Measurements from ENCODE around the gene ADAMTSL5. TPM values are rescaled to one million over a fixed set of nuclear protein-coding genes. Genes with fewer than 3 reads are reported as not detected.
"Not testable (repeated sequence)": the region's sequence is repeated elsewhere in the genome, so short reads cannot be mapped to it uniquely, and the experiment has no call there.

Gene ADAMTSL5
- polyA plus RNA-seq, 1 donor from 2014 or later = not detected

DNA sequence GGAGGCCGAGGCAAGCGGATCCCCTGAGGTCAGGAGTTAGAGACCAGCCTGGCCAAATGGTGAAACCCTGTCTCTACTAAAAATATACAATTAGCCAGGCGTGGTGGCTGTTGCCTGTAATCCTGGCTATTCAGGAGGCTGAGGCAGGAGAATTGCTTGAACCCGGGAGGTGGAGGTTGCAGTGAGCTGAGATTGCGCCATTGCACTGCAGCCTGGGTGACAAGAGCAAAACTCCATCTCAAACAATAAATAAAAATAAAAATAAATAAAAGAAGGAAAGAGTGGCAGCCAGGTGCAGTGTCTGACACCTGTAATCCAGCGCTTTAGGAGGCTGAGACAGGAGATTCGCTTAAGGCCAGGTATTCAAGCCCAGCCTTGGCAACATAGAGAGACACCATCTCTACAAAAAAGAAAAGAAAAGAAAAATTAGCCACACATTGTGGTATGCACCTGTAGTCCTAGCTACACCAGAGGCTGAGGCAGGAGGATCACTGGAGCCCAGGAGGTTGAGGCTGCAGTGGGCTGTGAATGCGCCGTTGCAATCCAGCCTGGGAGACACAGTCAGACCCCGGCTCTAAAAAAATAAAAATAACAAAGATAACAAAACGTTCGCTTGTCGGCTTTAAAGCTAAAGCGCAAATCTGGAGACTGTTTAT is 10.3 kb downstream of the ADAMTSL5 start:
- H3K4me3 ChIP-seq (ENCODE audit: low read length) = no peak overlapping the region
- H3K9me2 ChIP-seq (ENCODE audit: insufficient read depth, low read length) = no peaks in the 10 kb centered on the region
- TF ChIP-seq EP300 (conservative IDR thresholded peaks at IDR 0.05; ENCODE audit: poor library complexity, severe bottlenecking) (no peak), EZH2 (IDR thresholded peaks at IDR 0.05; ENCODE audit: borderline replicate concordance, insufficient read depth, low read length, poor library complexity, severe bottlenecking) (no peak), TAF1 (IDR thresholded peaks at IDR 0.05; ENCODE audit: low read depth) (no peak), SMC3 (conservative IDR thresholded peaks at IDR 0.05; ENCODE audit: poor library complexity) (no peak), RAD21 (conservative IDR thresholded peaks at IDR 0.05) (no peak), POLR2AphosphoS5 (IDR thresholded peaks at IDR 0.05) (no peak), MXI1 (conservative IDR thresholded peaks at IDR 0.05; ENCODE audit: poor library complexity, severe bottlenecking) (no peak)
- TF ChIP-seq, protein P1, sequence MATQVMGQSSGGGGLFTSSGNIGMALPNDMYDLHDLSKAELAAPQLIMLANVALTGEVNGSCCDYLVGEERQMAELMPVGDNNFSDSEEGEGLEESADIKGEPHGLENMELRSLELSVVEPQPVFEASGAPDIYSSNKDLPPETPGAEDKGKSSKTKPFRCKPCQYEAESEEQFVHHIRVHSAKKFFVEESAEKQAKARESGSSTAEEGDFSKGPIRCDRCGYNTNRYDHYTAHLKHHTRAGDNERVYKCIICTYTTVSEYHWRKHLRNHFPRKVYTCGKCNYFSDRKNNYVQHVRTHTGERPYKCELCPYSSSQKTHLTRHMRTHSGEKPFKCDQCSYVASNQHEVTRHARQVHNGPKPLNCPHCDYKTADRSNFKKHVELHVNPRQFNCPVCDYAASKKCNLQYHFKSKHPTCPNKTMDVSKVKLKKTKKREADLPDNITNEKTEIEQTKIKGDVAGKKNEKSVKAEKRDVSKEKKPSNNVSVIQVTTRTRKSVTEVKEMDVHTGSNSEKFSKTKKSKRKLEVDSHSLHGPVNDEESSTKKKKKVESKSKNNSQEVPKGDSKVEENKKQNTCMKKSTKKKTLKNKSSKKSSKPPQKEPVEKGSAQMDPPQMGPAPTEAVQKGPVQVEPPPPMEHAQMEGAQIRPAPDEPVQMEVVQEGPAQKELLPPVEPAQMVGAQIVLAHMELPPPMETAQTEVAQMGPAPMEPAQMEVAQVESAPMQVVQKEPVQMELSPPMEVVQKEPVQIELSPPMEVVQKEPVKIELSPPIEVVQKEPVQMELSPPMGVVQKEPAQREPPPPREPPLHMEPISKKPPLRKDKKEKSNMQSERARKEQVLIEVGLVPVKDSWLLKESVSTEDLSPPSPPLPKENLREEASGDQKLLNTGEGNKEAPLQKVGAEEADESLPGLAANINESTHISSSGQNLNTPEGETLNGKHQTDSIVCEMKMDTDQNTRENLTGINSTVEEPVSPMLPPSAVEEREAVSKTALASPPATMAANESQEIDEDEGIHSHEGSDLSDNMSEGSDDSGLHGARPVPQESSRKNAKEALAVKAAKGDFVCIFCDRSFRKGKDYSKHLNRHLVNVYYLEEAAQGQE (IDR thresholded peaks at IDR 0.05; ENCODE audit: borderline replicate concordance) = no peak
- TF ChIP-seq, protein P2, sequence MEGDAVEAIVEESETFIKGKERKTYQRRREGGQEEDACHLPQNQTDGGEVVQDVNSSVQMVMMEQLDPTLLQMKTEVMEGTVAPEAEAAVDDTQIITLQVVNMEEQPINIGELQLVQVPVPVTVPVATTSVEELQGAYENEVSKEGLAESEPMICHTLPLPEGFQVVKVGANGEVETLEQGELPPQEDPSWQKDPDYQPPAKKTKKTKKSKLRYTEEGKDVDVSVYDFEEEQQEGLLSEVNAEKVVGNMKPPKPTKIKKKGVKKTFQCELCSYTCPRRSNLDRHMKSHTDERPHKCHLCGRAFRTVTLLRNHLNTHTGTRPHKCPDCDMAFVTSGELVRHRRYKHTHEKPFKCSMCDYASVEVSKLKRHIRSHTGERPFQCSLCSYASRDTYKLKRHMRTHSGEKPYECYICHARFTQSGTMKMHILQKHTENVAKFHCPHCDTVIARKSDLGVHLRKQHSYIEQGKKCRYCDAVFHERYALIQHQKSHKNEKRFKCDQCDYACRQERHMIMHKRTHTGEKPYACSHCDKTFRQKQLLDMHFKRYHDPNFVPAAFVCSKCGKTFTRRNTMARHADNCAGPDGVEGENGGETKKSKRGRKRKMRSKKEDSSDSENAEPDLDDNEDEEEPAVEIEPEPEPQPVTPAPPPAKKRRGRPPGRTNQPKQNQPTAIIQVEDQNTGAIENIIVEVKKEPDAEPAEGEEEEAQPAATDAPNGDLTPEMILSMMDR (IDR thresholded peaks at IDR 0.05; ENCODE audit: poor library complexity, severe bottlenecking) = no peak
- H3K79me2 ChIP-seq (replicated peaks; ENCODE audit: insufficient read depth, low read length) = no peaks in the 10 kb centered on the region
- no peaks in the 10 kb centered on the region for H3F3A ChIP-seq (ENCODE audit: insufficient read depth, low read length, poor library complexity, severe bottlenecking)
- peaks cover 5% of the 10 kb centered on the region for H3K27me3 ChIP-seq (ENCODE audit: insufficient read depth, low read depth, low read length)
- no peaks in the 10 kb centered on the region for H3K36me3 ChIP-seq (ENCODE audit: insufficient read depth, low read length)
- H2AFZ ChIP-seq (ENCODE audit: low read depth, low read length) = no peak overlapping the region
- no peaks in the 10 kb centered on the region for H3K9me3 ChIP-seq (ENCODE audit: low read length)
- H3K9ac ChIP-seq (ENCODE audit: low read length) = no peak overlapping the region
- no peak overlapping the region for H3K4me2 ChIP-seq (ENCODE audit: low read length)
- H4K20me1 ChIP-seq (ENCODE audit: insufficient read depth) = no peaks in the 10 kb centered on the region
- H3K27ac ChIP-seq (ENCODE audit: low read length) = no peak overlapping the region

DNA sequence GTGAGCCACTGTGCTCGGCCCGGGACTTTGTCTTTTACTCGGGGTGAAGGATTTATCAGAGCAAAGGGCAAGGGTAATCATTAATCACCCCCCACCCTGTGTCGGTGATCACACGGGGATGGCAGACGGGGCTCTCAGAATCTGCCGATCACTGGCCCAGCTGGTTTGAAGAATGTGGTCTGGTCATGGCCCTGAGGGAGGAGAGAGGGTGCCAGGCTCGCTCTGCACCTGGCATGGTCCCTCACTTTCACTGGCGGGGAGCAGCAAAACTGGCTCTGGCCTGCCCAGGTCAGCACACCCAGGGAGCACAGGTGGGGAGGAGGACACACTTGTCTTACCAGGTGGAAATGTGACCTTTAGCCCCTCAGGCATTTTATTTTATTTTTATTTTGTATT is 11.6 kb downstream of the ADAMTSL5 start:
- Histone ChIP-seq H3K27ac (ENCODE audit: low read length) (no peak overlapping the region), H3K4me2 (ENCODE audit: low read length) (no peak overlapping the region), H3K4me3 (ENCODE audit: low read length) (no peak overlapping the region), H3K9me2 (ENCODE audit: insufficient read depth, low read length) (no peaks in the 10 kb centered on the region), H3F3A (ENCODE audit: insufficient read depth, low read length, poor library complexity, severe bottlenecking) (no peaks in the 10 kb centered on the region), H3K27me3 (ENCODE audit: insufficient read depth, low read depth, low read length) (peaks cover 5% of the 10 kb centered on the region), H2AFZ (ENCODE audit: low read depth, low read length) (no peak overlapping the region), H3K79me2 (replicated peaks; ENCODE audit: insufficient read depth, low read length) (no peaks in the 10 kb centered on the region), H3K9me3 (ENCODE audit: low read length) (no peaks in the 10 kb centered on the region), H4K20me1 (ENCODE audit: insufficient read depth) (no peaks in the 10 kb centered on the region), H3K36me3 (ENCODE audit: insufficient read depth, low read length) (no peaks in the 10 kb centered on the region), H3K9ac (ENCODE audit: low read length) (no peak overlapping the region)
- TF ChIP-seq EP300 (conservative IDR thresholded peaks at IDR 0.05; ENCODE audit: poor library complexity, severe bottlenecking) (no peak), RAD21 (conservative IDR thresholded peaks at IDR 0.05) (no peak), MXI1 (conservative IDR thresholded peaks at IDR 0.05; ENCODE audit: poor library complexity, severe bottlenecking) (no peak), TAF1 (IDR thresholded peaks at IDR 0.05; ENCODE audit: low read depth) (no peak), SMC3 (conservative IDR thresholded peaks at IDR 0.05; ENCODE audit: poor library complexity) (no peak), POLR2AphosphoS5 (IDR thresholded peaks at IDR 0.05) (no peak), EZH2 (IDR thresholded peaks at IDR 0.05; ENCODE audit: borderline replicate concordance, insufficient read depth, low read length, poor library complexity, severe bottlenecking) (no peak)
- TF ChIP-seq, protein P2 (IDR thresholded peaks at IDR 0.05; ENCODE audit: poor library complexity, severe bottlenecking) = no peak
- TF ChIP-seq, protein P1 (IDR thresholded peaks at IDR 0.05; ENCODE audit: borderline replicate concordance) = no peak

DNA sequence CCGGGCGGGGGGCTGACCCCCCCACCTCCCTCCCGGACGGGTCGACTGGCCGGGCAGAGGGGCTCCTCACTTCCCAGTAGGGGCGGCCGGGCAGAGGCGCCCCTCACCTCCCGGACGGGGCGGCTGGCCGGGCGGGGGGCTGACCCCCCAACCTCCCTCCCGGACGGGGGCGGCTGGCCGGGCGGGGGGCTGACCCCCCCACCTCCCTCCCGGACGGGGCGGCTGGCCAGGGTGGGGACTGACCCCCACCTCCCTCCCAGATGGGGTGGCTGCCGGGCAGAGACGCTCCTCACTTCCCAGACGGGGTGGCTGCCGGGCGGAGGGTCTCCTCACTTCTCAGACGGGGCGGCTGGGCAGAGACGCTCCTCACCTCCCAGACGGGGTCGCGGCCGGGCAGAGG is 13.6 kb downstream of the ADAMTSL5 start:
- not testable (repeated sequence) for H3K9me3 ChIP-seq (ENCODE audit: low read length); H3K27me3 ChIP-seq (ENCODE audit: insufficient read depth, low read depth, low read length); H3F3A ChIP-seq (ENCODE audit: insufficient read depth, low read length, poor library complexity, severe bottlenecking); H4K20me1 ChIP-seq (ENCODE audit: insufficient read depth); H3K9ac ChIP-seq (ENCODE audit: low read length); H3K36me3 ChIP-seq (ENCODE audit: insufficient read depth, low read length); H2AFZ ChIP-seq (ENCODE audit: low read depth, low read length); H3K27ac ChIP-seq (ENCODE audit: low read length); H3K79me2 ChIP-seq (replicated peaks; ENCODE audit: insufficient read depth, low read length); H3K9me2 ChIP-seq (ENCODE audit: insufficient read depth, low read length); H3K4me2 ChIP-seq (ENCODE audit: low read length); H3K4me3 ChIP-seq (ENCODE audit: low read length)

Measured in neural cell (in vitro differentiated cells).